ENCODE measurements around the gene SIL1.
A peak's percentile ranks its signal among the peaks of the same experiment; 100 is the strongest.

The SIL1 gene

GRCh38 chr5:139197710-139198669 lies at the start of gene SIL1:
TSS of gene SIL1 (minus strand) at chr5:139198368. CDS start at chr5:139127843, 70,525 bp downstream.
- CTCF ChIA-PET = interaction anchor here (0.9 to 1.9 kb wide), 3 partner anchors 9 to 15 kb away, joined by 3 to 6 read pairs (median 4); no protein-coding TSS in a partner anchor
- no peak for TF ChIP-seq CTCF (IDR thresholded peaks at IDR 0.05; ENCODE audit: control extremely low read depth, extremely low read depth, low read depth, missing control alignments)
- DNase-seq (ENCODE audit: extremely low spot score) = peak; percentile 98
- POLR2A ChIA-PET = interaction anchor here (0.5 to 0.7 kb wide), 3 partner anchors 20 to 1444 kb away, joined by 3 to 8 read pairs (median 5); no protein-coding TSS in a partner anchor

- DNase-seq (ENCODE audit: extremely low spot score) = peak; percentile 42
- POLR2A ChIA-PET = interaction anchor here (0.6 kb wide), 1 partner anchor 13 kb away, joined by 4 read pairs; no protein-coding TSS in a partner anchor
- TF ChIP-seq CTCF (IDR thresholded peaks at IDR 0.05; ENCODE audit: control extremely low read depth, extremely low read depth, low read depth, missing control alignments) = no peak
- CTCF ChIA-PET = interaction anchor here (0.8 to 1.3 kb wide), 6 partner anchors 10 to 458 kb away, joined by 3 to 4 read pairs (median 3); no protein-coding TSS in a partner anchor
Measured at GRCh38 chr5:139246394-139246793, 48.2 kb upstream of the SIL1 start.

GRCh38 chr5:139245637-139246339 lies 47.6 kb upstream of the SIL1 start:
- DNase-seq (ENCODE audit: extremely low spot score) = no peak
- ChIA-PET POLR2A (interaction anchor here (0.6 kb wide), 1 partner anchor 13 kb away, joined by 4 read pairs; no protein-coding TSS in a partner anchor), CTCF (interaction anchor here (0.7 to 1.5 kb wide), 9 partner anchors 8 to 457 kb away, joined by 3 to 4 read pairs (median 3); no protein-coding TSS in a partner anchor)
- no peak for TF ChIP-seq CTCF (IDR thresholded peaks at IDR 0.05; ENCODE audit: control extremely low read depth, extremely low read depth, low read depth, missing control alignments)

GRCh38 chr5:139243425-139243970 lies 45.3 kb upstream of the SIL1 start:
- CTCF ChIA-PET = interaction anchor here (3.4 kb wide), 1 partner anchor 8 kb away, joined by 16 read pairs; no protein-coding TSS in a partner anchor
- no peak for TF ChIP-seq CTCF (IDR thresholded peaks at IDR 0.05; ENCODE audit: control extremely low read depth, extremely low read depth, low read depth, missing control alignments)
- POLR2A ChIA-PET = no interaction called here
- DNase-seq (ENCODE audit: extremely low spot score) = no peak

- no peak for DNase-seq (ENCODE audit: extremely low spot score)
- ChIA-PET CTCF (interaction anchor here (0.6 to 3.4 kb wide), 3 partner anchors 10 to 21 kb away, joined by 3 to 16 read pairs (median 3); no protein-coding TSS in a partner anchor), POLR2A (no interaction called here)
- no peak for TF ChIP-seq CTCF (IDR thresholded peaks at IDR 0.05; ENCODE audit: control extremely low read depth, extremely low read depth, low read depth, missing control alignments)
Measured at GRCh38 chr5:139241139-139241538, 43.0 kb upstream of the SIL1 start.

- no peak for DNase-seq (ENCODE audit: extremely low spot score)
- POLR2A ChIA-PET = no interaction called here
- CTCF ChIA-PET = interaction anchor here (1.6 kb wide), 1 partner anchor 9 kb away, joined by 3 read pairs; no protein-coding TSS in a partner anchor
- no peak for TF ChIP-seq CTCF (IDR thresholded peaks at IDR 0.05; ENCODE audit: control extremely low read depth, extremely low read depth, low read depth, missing control alignments)
Measured at GRCh38 chr5:139236479-139236878, 38.3 kb upstream of the SIL1 start.
